Measurements from ENCODE around the gene CTSZ. TPM values are rescaled to one million over a fixed set of nuclear protein-coding genes. Genes with fewer than 3 reads are reported as not detected.

The CTSZ gene
- total RNA-seq, 2 donors from 2014 or later = 55.9 to 76.6 TPM

GRCh38 chr20:59000326-59000725, 6.7 kb downstream of the CTSZ start:
- Histone ChIP-seq H3K9me3 (ENCODE audit: control insufficient read depth, low read length) (no peaks in the 10 kb centered on the region), H3K9ac (ENCODE audit: extremely low read depth, low read length, poor library complexity, severe bottlenecking) (no peak overlapping the region), H3K27me3 (ENCODE audit: control insufficient read depth, insufficient read depth, low read length, poor library complexity, severe bottlenecking) (no peaks in the 10 kb centered on the region), H3K36me3 (ENCODE audit: control insufficient read depth, insufficient read depth, low read length) (peaks cover 20% of the 10 kb centered on the region), H3K4me1 (ENCODE audit: control insufficient read depth, insufficient read depth, low read length) (no peaks in the 10 kb centered on the region), H3K27ac (ENCODE audit: low read depth, low read length) (no peak overlapping the region), H3K4me3 (ENCODE audit: low read length) (no peak overlapping the region)
- no peak for TF ChIP-seq CTCF (conservative IDR thresholded peaks at IDR 0.05)
- peaks cover 64% of the 10 kb centered on the region for H3K36me3 Mint-ChIP-seq (ENCODE audit: low read depth)
- peaks cover 2% of the 10 kb centered on the region for H3K27me3 Mint-ChIP-seq (ENCODE audit: insufficient read depth)
- H3K4me1 Mint-ChIP-seq = no peaks in the 10 kb centered on the region
- H3K9me3 Mint-ChIP-seq = no peaks in the 10 kb centered on the region
- 73% methylated on average over 3 of the region's 3 CpGs; no CpG with 5 or more reads in 1 of the 2 experiments for WGBS, 2 experiments (ENCODE audit: insufficient coverage in 1 of 2, insufficient read length in 1 of 2)
- no peak for DNase-seq
- H3K27ac Mint-ChIP-seq = no peak overlapping the region
- H3K4me3 Mint-ChIP-seq = no peak overlapping the region

GRCh38 chr20:58998656-58999055, 8.4 kb downstream of the CTSZ start:
- H3K27ac ChIP-seq (ENCODE audit: low read depth, low read length) = no peak overlapping the region
- no peak overlapping the region for H3K4me3 ChIP-seq (ENCODE audit: low read length)
- peaks cover 32% of the 10 kb centered on the region for H3K36me3 ChIP-seq (ENCODE audit: control insufficient read depth, insufficient read depth, low read length)
- no peaks in the 10 kb centered on the region for H3K27me3 Mint-ChIP-seq (ENCODE audit: insufficient read depth)
- 83 to 92% methylated on average over 10 of the region's 11 CpGs for WGBS, 2 experiments (ENCODE audit: insufficient coverage in 1 of 2, insufficient read length in 1 of 2)
- H3K27ac Mint-ChIP-seq = no peak overlapping the region
- H3K4me3 Mint-ChIP-seq = no peak overlapping the region
- no peaks in the 10 kb centered on the region for H3K4me1 Mint-ChIP-seq
- H3K36me3 Mint-ChIP-seq (ENCODE audit: low read depth) = peaks cover 70% of the 10 kb centered on the region
- no peak overlapping the region for H3K9ac ChIP-seq (ENCODE audit: extremely low read depth, low read length, poor library complexity, severe bottlenecking)
- H3K9me3 ChIP-seq (ENCODE audit: control insufficient read depth, low read length) = no peaks in the 10 kb centered on the region
- no peak for DNase-seq
- no peak for TF ChIP-seq CTCF (conservative IDR thresholded peaks at IDR 0.05)
- H3K9me3 Mint-ChIP-seq = no peaks in the 10 kb centered on the region
- no peaks in the 10 kb centered on the region for H3K4me1 ChIP-seq (ENCODE audit: control insufficient read depth, insufficient read depth, low read length)
- H3K27me3 ChIP-seq (ENCODE audit: control insufficient read depth, insufficient read depth, low read length, poor library complexity, severe bottlenecking) = no peaks in the 10 kb centered on the region

- TF ChIP-seq CTCF (conservative IDR thresholded peaks at IDR 0.05) = no peak
- no peaks in the 10 kb centered on the region for H3K27me3 Mint-ChIP-seq (ENCODE audit: insufficient read depth)
- H3K36me3 Mint-ChIP-seq (ENCODE audit: low read depth) = peaks cover 72% of the 10 kb centered on the region
- H3K4me3 Mint-ChIP-seq = no peak overlapping the region
- H3K4me3 ChIP-seq (ENCODE audit: low read length) = no peak overlapping the region
- no peak overlapping the region for H3K9ac ChIP-seq (ENCODE audit: extremely low read depth, low read length, poor library complexity, severe bottlenecking)
- H3K27ac ChIP-seq (ENCODE audit: low read depth, low read length) = peak overlapping the region; percentile 9
- no peaks in the 10 kb centered on the region for H3K27me3 ChIP-seq (ENCODE audit: control insufficient read depth, insufficient read depth, low read length, poor library complexity, severe bottlenecking)
- no peak overlapping the region for H3K27ac Mint-ChIP-seq
- H3K9me3 Mint-ChIP-seq = no peaks in the 10 kb centered on the region
- H3K36me3 ChIP-seq (ENCODE audit: control insufficient read depth, insufficient read depth, low read length) = peaks cover 46% of the 10 kb centered on the region
- H3K4me1 Mint-ChIP-seq = no peaks in the 10 kb centered on the region
- H3K4me1 ChIP-seq (ENCODE audit: control insufficient read depth, insufficient read depth, low read length) = no peaks in the 10 kb centered on the region
- H3K9me3 ChIP-seq (ENCODE audit: control insufficient read depth, low read length) = no peaks in the 10 kb centered on the region
- 97 to 99% methylated on average over 15 to 24 of the region's 24 CpGs for WGBS, 2 experiments (ENCODE audit: insufficient coverage in 1 of 2, insufficient read length in 1 of 2)
- DNase-seq = no peak
Observed at GRCh38 chr20:58997141-58997770, 9.8 kb downstream of the CTSZ start.

All from endodermal cell (in vitro differentiated cells).